ENCODE results near the gene SAFB2.

SAFB2 gene

GRCh38 chr19:5637971-5638370 is 15.4 kb upstream of the SAFB2 start:
- DNase-seq (ENCODE audit: low spot score), result no peak
- TF ChIP-seq CTCF (IDR thresholded peaks at IDR 0.05; ENCODE audit: extremely low read depth, missing control alignments), result no peak

DNA sequence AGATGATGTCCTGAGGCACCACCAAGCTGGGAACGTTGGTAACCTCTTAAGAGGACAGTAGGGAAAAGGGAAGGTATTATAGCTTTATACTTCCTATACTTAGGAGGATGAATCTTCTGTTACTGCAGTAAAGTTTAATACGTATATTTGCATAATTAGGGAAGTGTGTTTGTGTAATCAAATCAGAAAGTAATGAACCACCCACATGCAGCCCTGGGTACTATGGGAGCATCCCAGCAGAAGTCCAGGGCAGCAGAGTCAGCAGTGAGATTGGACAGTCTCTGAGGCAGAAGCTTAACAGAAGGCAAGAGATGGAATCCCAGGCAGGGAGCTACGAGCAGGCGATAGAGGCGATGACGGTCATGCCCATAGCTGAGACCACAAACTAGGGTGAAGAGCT is 12.9 kb upstream of the SAFB2 start:
- TF ChIP-seq CTCF (IDR thresholded peaks at IDR 0.05; ENCODE audit: extremely low read depth, missing control alignments), result no peak
- DNase-seq (ENCODE audit: low spot score), result no peak

GRCh38 chr19:5632657-5633056 is 10.1 kb upstream of the SAFB2 start:
- no peak for DNase-seq (ENCODE audit: low spot score)
- no peak for TF ChIP-seq CTCF (IDR thresholded peaks at IDR 0.05; ENCODE audit: extremely low read depth, missing control alignments)

- no peak for DNase-seq (ENCODE audit: low spot score)
- no peak for TF ChIP-seq CTCF (IDR thresholded peaks at IDR 0.05; ENCODE audit: extremely low read depth, missing control alignments)
Measured at GRCh38 chr19:5632241-5632612, 9.7 kb upstream of the SAFB2 start.

GRCh38 chr19:5631567-5632240 is 9.1 kb upstream of the SAFB2 start:
- no peak for TF ChIP-seq CTCF (IDR thresholded peaks at IDR 0.05; ENCODE audit: extremely low read depth, missing control alignments)
- no peak for DNase-seq (ENCODE audit: low spot score)

- TF ChIP-seq CTCF (IDR thresholded peaks at IDR 0.05; ENCODE audit: extremely low read depth, missing control alignments), result no peak
- DNase-seq (ENCODE audit: low spot score), result no peak
Measured at GRCh38 chr19:5628919-5629481, 6.4 kb upstream of the SAFB2 start.

- TF ChIP-seq CTCF (IDR thresholded peaks at IDR 0.05; ENCODE audit: extremely low read depth, missing control alignments), result no peak
- no peak for DNase-seq (ENCODE audit: low spot score)
Measured at GRCh38 chr19:5628461-5628860, 5.9 kb upstream of the SAFB2 start.

All from GM20000 (cell line).